Subcutaneous adipose tissue (tissue), 4 donors: ENCODE results near the gene TBC1D12. TPM values are rescaled to one million over a fixed set of nuclear protein-coding genes. Genes with fewer than 3 reads are reported as not detected.

Experiments used
- CTCF ChIP-seq: fragments of 450-650 bp; IDR thresholded peaks from one replicate; pipeline ENCODE4 v1.5.1; 2016; ENCODE audit warnings: low read depth, mild to moderate bottlenecking, control low read depth, antibody characterized with exemption, moderate library complexity
- total RNA-seq, 4 donors: library from RNA; depleted of rRNA; stranded (reverse); fragments of >200 nt; gene quantifications; one replicate each; pipeline ENCODE4 v1.1.0, GENCODE V29; 2016

TBC1D12 gene
- total RNA-seq, 4 donors from 2014 or later = 19.0 to 24.2 (median 20.5) TPM

GRCh38 chr10:94409021-94409657, 6.8 kb downstream of the TBC1D12 start:
- TF ChIP-seq CTCF = no peak

- no peak for TF ChIP-seq CTCF
Observed at GRCh38 chr10:94411304-94411703, 9.0 kb downstream of the TBC1D12 start.

- TF ChIP-seq CTCF = no peak
Observed at GRCh38 chr10:94412449-94412848, 10.1 kb downstream of the TBC1D12 start.

- TF ChIP-seq CTCF = no peak
Observed at GRCh38 chr10:94413361-94413760, 11.0 kb downstream of the TBC1D12 start.

GRCh38 chr10:94416896-94417295, 14.6 kb downstream of the TBC1D12 start:
- no peak for TF ChIP-seq CTCF

- TF ChIP-seq CTCF = no peak
Observed at GRCh38 chr10:94417321-94417720, 15.0 kb downstream of the TBC1D12 start.

GRCh38 chr10:94420516-94420915, 18.2 kb downstream of the TBC1D12 start:
- no peak for TF ChIP-seq CTCF
